DMS114 treated with DMSO at 0.1 percent for 48 hours (cell line): Measurements from ENCODE around the gene PLCB3.
"Not testable (repeated sequence)": the region's sequence is repeated elsewhere in the genome, so short reads cannot be mapped to it uniquely, and the experiment has no call there.

Experiments
- DNase-seq: peaks from one replicate; lab custom pipeline; 2025; ENCODE audit not compliant: unreplicated experiment; lab: John Stamatoyannopoulos, UW

The PLCB3 gene

GRCh38 chr11:64303109-64304031, 52.0 kb downstream of the PLCB3 start:
- no peak for DNase-seq

GRCh38 chr11:64304032-64304315, 52.6 kb downstream of the PLCB3 start:
- no peak for DNase-seq

DNA sequence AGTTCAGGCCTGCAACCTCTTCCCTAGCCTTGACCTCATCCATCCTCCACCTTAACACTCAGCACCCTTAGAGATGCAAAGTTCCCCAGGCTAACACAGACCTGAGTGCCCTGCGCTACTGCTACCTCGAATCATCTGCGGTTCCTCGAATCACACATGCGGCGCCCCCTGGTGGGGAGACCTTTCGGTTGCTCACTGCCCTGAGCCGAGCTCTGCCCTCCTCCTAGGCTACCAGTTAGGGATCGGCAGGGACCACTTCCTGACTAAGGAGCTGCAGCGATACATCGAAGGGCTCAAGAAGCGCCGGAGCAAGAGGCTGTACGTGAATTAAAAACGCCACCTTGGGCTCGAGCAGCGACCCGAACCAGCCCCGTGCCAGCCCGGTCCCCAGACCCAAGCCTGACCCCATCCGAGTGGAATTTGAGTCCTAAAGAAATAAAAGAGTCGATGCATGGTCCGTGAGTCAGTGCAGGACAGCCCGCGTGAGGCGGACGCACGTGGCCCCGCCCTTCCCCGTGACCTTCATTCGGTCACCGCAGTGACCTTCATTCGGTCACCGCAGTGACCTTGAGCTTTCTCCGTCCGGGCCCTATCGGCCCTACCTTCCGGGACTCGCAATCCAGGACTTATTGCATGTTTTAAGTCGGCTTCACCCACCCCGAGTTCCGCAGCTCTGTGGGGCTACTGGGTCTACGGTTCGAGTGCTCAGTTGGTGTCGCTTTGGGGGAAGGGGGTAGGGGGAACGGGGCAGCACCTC, 53.2 kb downstream of the PLCB3 start:
- DNase-seq, result peak; percentile 62

- DNase-seq, result peak; percentile 98
These were observed 53.9 kb downstream of the PLCB3 start, which contains the start of gene ESRRA for GRCh38 chr11:64305075-64305690. TSS of gene ESRRA (plus strand) at chr11:64305524. CDS start at chr11:64307180, 1,656 bp downstream.

- DNase-seq, result no peak
These were observed 54.6 kb downstream of the PLCB3 start for GRCh38 chr11:64305691-64306562.

GRCh38 chr11:64306563-64306875, 55.2 kb downstream of the PLCB3 start:
- no peak for DNase-seq

DNA sequence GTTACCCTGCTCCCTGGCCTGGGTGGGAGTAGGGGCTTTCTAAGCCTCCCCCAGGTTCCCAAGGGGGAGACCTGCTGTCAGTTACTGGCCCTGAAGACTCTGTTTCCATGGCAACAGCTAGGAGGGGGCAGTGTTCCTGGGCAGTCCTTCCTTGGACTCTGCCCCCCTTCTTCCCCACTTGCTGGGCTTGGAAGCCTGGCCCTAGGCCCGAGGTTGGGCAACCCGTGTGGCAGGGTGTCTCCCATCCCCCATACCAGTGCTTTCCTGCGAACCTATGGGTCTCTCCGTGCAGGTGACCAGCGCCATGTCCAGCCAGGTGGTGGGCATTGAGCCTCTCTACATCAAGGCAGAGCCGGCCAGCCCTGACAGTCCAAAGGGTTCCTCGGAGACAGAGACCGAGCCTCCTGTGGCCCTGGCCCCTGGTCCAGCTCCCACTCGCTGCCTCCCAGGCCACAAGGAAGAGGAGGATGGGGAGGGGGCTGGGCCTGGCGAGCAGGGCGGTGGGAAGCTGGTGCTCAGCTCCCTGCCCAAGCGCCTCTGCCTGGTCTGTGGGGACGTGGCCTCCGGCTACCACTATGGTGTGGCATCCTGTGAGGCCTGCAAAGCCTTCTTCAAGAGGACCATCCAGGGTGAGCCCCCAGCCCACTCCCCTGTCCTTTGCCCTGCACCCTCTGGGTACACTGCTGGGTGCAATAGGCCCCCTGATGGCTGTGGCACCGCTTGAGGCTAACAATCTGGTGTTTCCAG, 55.7 kb downstream of the PLCB3 start:
- DNase-seq, result no peak

DNA sequence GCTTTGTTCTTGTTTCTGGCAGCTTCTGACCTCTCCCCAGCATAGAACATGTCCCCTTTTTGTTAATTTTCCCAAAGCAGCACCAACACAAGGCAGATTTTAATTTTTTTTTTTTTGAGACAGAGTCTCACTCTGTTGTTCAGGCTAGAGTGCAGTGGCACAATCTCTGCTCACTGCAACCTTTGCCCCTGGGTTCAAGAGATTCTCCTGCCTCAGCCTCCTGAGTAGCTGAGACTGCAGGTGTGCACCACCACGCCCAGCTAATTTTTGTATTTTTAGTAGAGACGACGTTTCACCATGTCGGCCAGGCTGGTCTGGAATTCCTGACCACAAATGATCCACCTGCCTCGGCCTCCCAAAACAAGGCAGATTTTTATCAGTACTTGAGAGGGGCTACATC, 56.5 kb downstream of the PLCB3 start:
- not testable (repeated sequence) for DNase-seq

DNA sequence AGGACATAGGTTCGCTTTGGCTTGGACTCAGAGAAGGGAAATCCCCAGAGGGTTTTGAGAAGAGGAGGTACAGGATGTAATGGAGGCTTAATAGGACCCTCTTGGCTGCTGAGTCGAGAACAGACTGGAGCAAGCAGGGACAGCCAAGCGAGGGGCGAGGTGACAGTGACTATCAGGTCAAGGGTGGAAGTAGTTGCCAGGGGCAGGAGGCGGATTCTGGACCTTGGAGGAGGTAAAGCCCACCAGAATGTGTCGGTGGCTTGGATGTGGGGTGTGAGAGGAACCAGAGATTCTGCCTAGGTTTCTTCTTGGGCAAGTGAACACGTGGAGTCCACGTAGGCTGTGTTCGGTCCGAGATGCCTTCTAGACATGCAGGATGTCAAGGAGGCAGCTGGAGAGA, 61.6 kb downstream of the PLCB3 start:
- no peak for DNase-seq

GRCh38 chr11:64313491-64314145, 62.3 kb downstream of the PLCB3 start:
- DNase-seq, result no peak

- no peak for DNase-seq
These were observed 62.9 kb downstream of the PLCB3 start for GRCh38 chr11:64314146-64314804.

- no peak for DNase-seq
These were observed 63.7 kb downstream of the PLCB3 start for GRCh38 chr11:64314805-64315561.

DNA sequence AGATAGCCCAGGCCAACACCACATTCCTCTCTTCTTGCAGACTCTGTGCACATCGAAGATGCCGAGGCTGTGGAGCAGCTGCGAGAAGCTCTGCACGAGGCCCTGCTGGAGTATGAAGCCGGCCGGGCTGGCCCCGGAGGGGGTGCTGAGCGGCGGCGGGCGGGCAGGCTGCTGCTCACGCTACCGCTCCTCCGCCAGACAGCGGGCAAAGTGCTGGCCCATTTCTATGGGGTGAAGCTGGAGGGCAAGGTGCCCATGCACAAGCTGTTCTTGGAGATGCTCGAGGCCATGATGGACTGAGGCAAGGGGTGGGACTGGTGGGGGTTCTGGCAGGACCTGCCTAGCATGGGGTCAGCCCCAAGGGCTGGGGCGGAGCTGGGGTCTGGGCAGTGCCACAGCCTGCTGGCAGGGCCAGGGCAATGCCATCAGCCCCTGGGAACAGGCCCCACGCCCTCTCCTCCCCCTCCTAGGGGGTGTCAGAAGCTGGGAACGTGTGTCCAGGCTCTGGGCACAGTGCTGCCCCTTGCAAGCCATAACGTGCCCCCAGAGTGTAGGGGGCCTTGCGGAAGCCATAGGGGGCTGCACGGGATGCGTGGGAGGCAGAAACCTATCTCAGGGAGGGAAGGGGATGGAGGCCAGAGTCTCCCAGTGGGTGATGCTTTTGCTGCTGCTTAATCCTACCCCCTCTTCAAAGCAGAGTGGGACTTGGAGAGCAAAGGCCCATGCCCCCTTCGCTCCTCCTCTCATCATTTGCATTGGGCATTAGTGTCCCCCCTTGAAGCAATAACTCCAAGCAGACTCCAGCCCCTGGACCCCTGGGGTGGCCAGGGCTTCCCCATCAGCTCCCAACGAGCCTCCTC, 64.6 kb downstream of the PLCB3 start:
- DNase-seq, result not testable (repeated sequence)

- DNase-seq, result no peak
These were observed 65.5 kb downstream of the PLCB3 start for GRCh38 chr11:64316672-64317324.

DNA sequence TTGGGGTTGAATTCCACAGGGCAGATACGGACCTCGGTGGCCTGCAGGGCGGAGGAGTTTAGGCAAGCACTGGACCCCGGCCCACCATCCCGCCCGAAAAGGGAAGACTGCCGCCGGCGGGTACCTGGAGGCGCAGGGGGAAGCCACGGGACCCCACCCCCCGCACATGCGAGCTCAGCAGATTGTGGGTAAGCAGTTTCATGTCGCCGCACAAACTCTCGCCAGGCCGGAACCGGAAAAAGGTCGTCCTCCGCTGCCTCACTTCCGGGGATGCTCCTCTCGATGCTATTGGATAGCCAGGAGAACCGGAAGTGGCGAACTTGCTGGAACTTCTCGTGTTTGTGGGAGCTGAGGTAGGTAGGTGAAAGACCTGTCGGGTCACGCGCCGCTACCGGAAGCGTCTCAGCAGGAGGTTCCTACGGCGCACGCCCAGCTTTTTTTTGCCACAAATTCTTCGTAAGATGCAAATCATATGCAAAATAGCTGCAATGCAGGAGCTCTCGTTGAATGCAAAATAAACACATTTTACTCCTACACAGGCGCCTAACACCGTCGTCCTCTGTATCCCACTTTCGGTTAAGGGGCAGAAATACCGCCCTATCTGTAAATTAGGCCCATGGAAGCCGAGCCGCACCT, 66.1 kb downstream of the PLCB3 start, which contains the start of gene TRMT112:
TSS of gene TRMT112 (minus strand) at position 235 of the 636 bp plus-strand sequence. CDS start at position 202, 33 bp downstream.
- DNase-seq, result peak; percentile 96

GRCh38 chr11:64317961-64318765, 66.8 kb downstream of the PLCB3 start, which contains the start of gene PRDX5:
TSS of gene PRDX5 (plus strand) at chr11:64318121. CDS start at chr11:64318216, 95 bp downstream.
- DNase-seq, result peak; percentile 93
